ENCODE data around the gene BABAM2. TPM values are rescaled to one million over a fixed set of nuclear protein-coding genes. Genes with fewer than 3 reads are reported as not detected.

The BABAM2 gene
- total RNA-seq, 1 donor from 2014 or later, result 38.4 TPM

GRCh38 chr2:28387082-28387960, 496.8 kb downstream of the BABAM2 start:
- no peak for DNase-seq (ENCODE audit: extremely low read depth, low read depth, low spot score)

Other genes starting within 250 kb of the BABAM2 start
- 13.9 and 20.7 TPM in 2 replicates for gene SUPT7L, start 227.1 kb upstream of the BABAM2 start, total RNA-seq
- gene SLC4A1AP, start 226.8 kb upstream of the BABAM2 start, total RNA-seq, result 18.1 and 26.4 TPM in 2 replicates
- gene MRPL33, start 119.0 kb upstream of the BABAM2 start, total RNA-seq, result 140 and 142 TPM in 2 replicates
- 0.63 and 1.6 TPM in 2 replicates for gene RBKS, start 342 bp upstream of the BABAM2 start, total RNA-seq

Measured in glomerular endothelial cell (primary cell).